ENCODE data around the gene CDHR2.

CDHR2 gene

DNA sequence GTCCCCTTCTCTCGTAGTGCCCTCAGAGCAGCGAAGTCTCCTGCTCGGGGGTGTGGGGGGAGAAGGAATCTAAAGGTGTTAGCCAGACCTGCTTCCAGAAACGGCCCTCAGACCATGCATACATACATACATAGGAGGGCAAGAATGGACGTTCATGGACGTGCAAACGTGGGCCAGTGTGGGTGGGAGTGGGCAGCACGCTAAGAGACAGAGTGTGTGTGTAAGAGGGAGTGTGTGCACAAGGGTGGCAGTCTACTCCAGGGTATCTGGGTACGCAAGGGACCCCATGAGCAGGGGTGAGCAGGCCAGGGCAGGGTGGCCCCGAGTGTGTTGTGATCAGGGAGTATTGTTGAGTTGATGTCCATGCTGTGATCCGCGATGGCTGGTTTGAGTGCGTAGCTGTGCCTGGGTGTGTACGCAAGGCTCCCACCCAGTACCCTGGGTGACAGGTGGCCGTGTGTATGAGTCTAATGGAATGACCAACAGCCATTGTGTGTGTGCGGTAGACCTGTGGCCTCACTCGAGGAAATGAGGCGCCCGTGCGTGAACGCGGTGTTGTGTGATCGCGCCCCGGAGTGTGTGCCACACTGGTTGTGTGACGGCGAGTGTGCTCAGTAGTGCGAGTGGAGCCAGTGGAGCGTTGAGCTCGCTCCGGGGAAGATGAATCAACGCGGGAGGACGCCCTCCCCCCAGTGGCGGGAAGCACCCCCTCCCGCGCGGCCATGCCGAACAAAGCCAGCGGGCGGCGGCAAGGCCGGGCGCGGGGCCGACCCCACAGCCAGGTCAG lies 60.0 kb downstream of the CDHR2 start (continued):
- TF ChIP-seq, protein P1, sequence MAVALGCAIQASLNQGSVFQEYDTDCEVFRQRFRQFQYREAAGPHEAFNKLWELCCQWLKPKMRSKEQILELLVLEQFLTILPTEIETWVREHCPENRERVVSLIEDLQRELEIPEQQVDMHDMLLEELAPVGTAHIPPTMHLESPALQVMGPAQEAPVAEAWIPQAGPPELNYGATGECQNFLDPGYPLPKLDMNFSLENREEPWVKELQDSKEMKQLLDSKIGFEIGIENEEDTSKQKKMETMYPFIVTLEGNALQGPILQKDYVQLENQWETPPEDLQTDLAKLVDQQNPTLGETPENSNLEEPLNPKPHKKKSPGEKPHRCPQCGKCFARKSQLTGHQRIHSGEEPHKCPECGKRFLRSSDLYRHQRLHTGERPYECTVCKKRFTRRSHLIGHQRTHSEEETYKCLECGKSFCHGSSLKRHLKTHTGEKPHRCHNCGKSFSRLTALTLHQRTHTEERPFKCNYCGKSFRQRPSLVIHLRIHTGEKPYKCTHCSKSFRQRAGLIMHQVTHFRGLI (tag by site-specific recombination; IDR thresholded peaks at IDR 0.05) = no peak

GRCh38 chr5:176609724-176610434 lies 60.7 kb downstream of the CDHR2 start, which contains the start of gene GPRIN1:
Gene GPRIN1, minus strand, starts transcription at chr5:176610156. Its CDS starts 10,322 bp downstream, at chr5:176599834.
- peaks cover 6% of the 10 kb centered on the region; the same call in 1 of the 2 replicates for H3K4me1 ChIP-seq (ENCODE audit: control insufficient read depth, insufficient read depth, low read length)
- H3K4me3 ChIP-seq (ENCODE audit: low read depth, low read length) = peak within 1 kb of the TSS; percentile 56
- CTCF ChIA-PET = no interaction called here
- POLR2A ChIA-PET = no interaction called here
- H3K27ac ChIP-seq (ENCODE audit: extremely low read depth, low read depth, low read length) = peak within 1 kb of the TSS; percentile 57; the same call in 1 of the 2 replicates
- H3K9me3 ChIP-seq (ENCODE audit: control insufficient read depth, insufficient read depth, low read depth, low read length) = no peaks in the 10 kb centered on the region
- no peaks in the 10 kb centered on the region for H3K36me3 ChIP-seq (ENCODE audit: control insufficient read depth in 2 of 2, insufficient read depth in 1 of 2, low read length in 2 of 2)
- TF ChIP-seq ZFP69B (tag by site-specific recombination; IDR thresholded peaks at IDR 0.05) = 0 out of 2 replicates have a peak, but pooled peaks have one; percentile 22
- TF ChIP-seq ZNF623 (tag by site-specific recombination; IDR thresholded peaks at IDR 0.05) = 0 out of 2 replicates have a peak, but pooled peaks have one; percentile 26
- TF ChIP-seq ZNF561 (tag by site-specific recombination; IDR thresholded peaks at IDR 0.05; ENCODE audit: borderline replicate concordance) = peak; percentile 76; the same call in 1 of the 2 replicates
- TF ChIP-seq ZNF10 (tag by site-specific recombination; IDR thresholded peaks at IDR 0.05) = no peak
- no peak for TF ChIP-seq ZNF629 (tag by site-specific recombination; IDR thresholded peaks at IDR 0.05)
- TF ChIP-seq, protein P2, sequence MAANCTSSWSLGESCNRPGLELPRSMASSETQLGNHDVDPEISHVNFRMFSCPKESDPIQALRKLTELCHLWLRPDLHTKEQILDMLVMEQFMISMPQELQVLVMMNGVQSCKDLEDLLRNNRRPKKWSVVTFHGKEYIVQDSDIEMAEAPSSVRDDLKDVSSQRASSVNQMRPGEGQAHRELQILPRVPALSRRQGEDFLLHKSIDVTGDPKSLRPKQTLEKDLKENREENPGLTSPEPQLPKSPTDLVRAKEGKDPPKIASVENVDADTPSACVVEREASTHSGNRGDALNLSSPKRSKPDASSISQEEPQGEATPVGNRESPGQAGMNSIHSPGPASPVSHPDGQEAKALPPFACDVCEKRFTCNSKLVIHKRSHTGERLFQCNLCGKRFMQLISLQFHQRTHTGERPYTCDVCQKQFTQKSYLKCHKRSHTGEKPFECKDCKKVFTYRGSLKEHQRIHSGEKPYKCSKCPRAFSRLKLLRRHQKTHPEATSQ (tag by site-specific recombination; IDR thresholded peaks at IDR 0.05) = peak; percentile 33; the same call in 1 of the 2 replicates
- TF ChIP-seq PRDM4 (tag by site-specific recombination; IDR thresholded peaks at IDR 0.05) = peak; percentile 80
- peak; percentile 78 for TF ChIP-seq ZNF341 (tag by site-specific recombination; IDR thresholded peaks at IDR 0.05; ENCODE audit: low read depth)
- TF ChIP-seq, protein P3, sequence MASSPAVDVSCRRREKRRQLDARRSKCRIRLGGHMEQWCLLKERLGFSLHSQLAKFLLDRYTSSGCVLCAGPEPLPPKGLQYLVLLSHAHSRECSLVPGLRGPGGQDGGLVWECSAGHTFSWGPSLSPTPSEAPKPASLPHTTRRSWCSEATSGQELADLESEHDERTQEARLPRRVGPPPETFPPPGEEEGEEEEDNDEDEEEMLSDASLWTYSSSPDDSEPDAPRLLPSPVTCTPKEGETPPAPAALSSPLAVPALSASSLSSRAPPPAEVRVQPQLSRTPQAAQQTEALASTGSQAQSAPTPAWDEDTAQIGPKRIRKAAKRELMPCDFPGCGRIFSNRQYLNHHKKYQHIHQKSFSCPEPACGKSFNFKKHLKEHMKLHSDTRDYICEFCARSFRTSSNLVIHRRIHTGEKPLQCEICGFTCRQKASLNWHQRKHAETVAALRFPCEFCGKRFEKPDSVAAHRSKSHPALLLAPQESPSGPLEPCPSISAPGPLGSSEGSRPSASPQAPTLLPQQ (tag by site-specific recombination; IDR thresholded peaks at IDR 0.05) = 0 out of 2 replicates have a peak, but pooled peaks have one; percentile 38
- TF ChIP-seq PATZ1 (tag by site-specific recombination; IDR thresholded peaks at IDR 0.05) = peak; percentile 74
- TF ChIP-seq ZNF600 (tag by site-specific recombination; IDR thresholded peaks at IDR 0.05) = no peak
- TF ChIP-seq ZNF239 (tag by site-specific recombination; IDR thresholded peaks at IDR 0.05) = no peak
- 0 out of 2 replicates have a peak, but pooled peaks have one; percentile 19 for TF ChIP-seq BCL11B (tag by site-specific recombination; IDR thresholded peaks at IDR 0.05; ENCODE audit: low read depth)
- TF ChIP-seq ZNF324 (tag by site-specific recombination; IDR thresholded peaks at IDR 0.05) = peak; percentile 73; the same call in 1 of the 2 replicates
- peak; percentile 69; the same call in 1 of the 2 replicates for TF ChIP-seq ZBTB20 (tag by site-specific recombination; IDR thresholded peaks at IDR 0.05)
- TF ChIP-seq KLF1 (tag by site-specific recombination; IDR thresholded peaks at IDR 0.05) = peak; percentile 45
- TF ChIP-seq SP7 (tag by site-specific recombination; IDR thresholded peaks at IDR 0.05) = peak; percentile 74
- peak; percentile 82 for TF ChIP-seq ZEB2 (tag by site-specific recombination; IDR thresholded peaks at IDR 0.05)
- no peak for TF ChIP-seq ZNF626 (tag by site-specific recombination; IDR thresholded peaks at IDR 0.05)
- TF ChIP-seq ZNF501 (tag by site-specific recombination; IDR thresholded peaks at IDR 0.05) = no peak
- TF ChIP-seq ZNF280D (tag by site-specific recombination; IDR thresholded peaks at IDR 0.05) = no peak
